GM18505 (cell line): ENCODE measurements around the gene NUDT5.
"Not testable (repeated sequence)": the region's sequence is repeated elsewhere in the genome, so short reads cannot be mapped to it uniquely, and the experiment has no call there.

Experiments used
- ATAC-seq: cut with Tn5 transposase; IDR thresholded peaks from one replicate; pipeline ENCODE4 v1.9.1; 2021; ENCODE audit not compliant: unreplicated experiment
- POLR2A ChIP-seq: IDR thresholded peaks from 4 replicates; pipeline ENCODE4 v1.6.1; 2011; ENCODE audit warnings: borderline replicate concordance; ENCODE audit not compliant: insufficient read depth, insufficient read length; ENCODE audit errors: extremely low read depth

NUDT5 gene

GRCh38 chr10:12195603-12196506, at the start of gene NUDT5, which contains the start of gene CDC123:
TSS of gene NUDT5 (minus strand) at chr10:12195891. CDS start at chr10:12186291, 9,600 bp downstream.
TSS of gene CDC123 (plus strand) at chr10:12196188. CDS start at chr10:12196246, 58 bp downstream.
- peak; percentile 74 for TF ChIP-seq POLR2A
- ATAC-seq: peak; percentile 86

GRCh38 chr10:12243864-12244620, 48.4 kb upstream of the NUDT5 start:
- no peak for TF ChIP-seq POLR2A
- ATAC-seq: peak; percentile 55

- TF ChIP-seq POLR2A: no peak
- ATAC-seq: no peak
These were observed 46.3 kb upstream of the NUDT5 start for GRCh38 chr10:12241810-12242529.

- ATAC-seq: no peak
These were observed 43.1 kb upstream of the NUDT5 start for GRCh38 chr10:12238821-12239220.

DNA sequence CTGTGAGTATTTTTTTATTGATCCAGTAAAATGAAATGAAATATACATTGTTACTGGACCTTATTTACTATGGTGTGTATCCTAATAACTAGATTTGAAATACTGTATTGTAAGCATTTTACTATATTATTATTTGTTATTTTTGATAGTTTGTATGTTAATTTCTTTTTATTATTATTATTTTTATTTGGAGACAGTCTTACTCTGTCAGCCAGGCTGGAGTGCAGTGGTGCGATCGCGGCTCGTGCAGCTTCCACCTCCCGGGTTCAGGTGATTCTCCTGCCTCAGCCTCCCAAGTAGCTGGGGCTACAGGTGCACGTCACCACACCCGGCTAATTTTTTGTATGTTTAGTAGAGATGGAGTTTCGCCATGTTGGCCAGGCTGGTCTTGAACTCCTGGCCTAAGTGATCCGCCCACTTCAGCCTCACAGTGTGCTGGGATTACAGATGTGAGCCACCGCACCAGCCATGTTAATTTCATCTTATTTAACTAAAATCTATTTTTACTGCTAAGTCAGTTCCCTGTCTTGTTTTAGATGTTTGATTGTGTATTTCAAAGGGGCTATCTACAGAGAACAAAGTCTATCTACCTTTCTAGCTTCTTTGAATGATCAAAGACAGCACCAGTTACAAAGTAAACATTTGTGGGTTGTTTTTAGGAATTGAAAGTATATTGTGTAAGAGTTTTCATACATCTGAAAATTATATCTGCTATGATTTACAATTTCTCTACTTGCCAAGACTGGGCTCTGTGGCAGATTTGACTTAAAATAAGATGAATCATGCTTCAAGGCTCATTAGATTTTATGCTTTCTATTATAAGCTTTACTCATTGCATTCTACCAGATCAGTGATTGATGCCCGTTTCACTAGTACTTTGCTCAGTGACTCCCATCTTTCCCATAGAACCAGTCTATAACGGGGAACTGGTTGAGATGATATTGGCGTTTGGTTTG, 41.9 kb upstream of the NUDT5 start:
- ATAC-seq: no peak
- TF ChIP-seq POLR2A: no peak

More at GRCh38 chr10:12238821-12239220, 43.1 kb upstream of the NUDT5 start:
- TF ChIP-seq POLR2A: no peak

GRCh38 chr10:12235796-12236195, 40.1 kb upstream of the NUDT5 start:
- TF ChIP-seq POLR2A: no peak

GRCh38 chr10:12235116-12235694, 39.5 kb upstream of the NUDT5 start:
- TF ChIP-seq POLR2A: no peak
- no peak for ATAC-seq

More at GRCh38 chr10:12235796-12236195, 40.1 kb upstream of the NUDT5 start:
- ATAC-seq: no peak

DNA sequence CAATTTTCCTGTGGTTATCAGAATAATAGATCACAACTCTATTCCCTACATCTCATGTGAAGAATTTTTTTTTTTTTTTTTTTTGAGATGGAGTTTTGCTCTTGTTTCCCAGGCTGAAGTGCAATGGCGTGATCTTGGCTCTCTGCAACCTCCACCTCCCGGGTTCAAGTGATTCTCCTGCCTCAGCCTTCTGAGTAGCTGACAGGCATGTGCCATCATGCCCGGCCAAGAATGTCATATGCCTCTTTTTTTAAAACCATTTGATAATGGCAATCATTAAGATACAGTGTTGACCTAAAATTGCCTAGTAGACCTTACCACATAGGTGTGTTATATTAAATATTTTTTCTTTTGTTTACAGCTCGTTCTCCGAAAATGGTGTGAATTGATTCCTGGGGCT, 39.0 kb upstream of the NUDT5 start:
- not testable (repeated sequence) for ATAC-seq

DNA sequence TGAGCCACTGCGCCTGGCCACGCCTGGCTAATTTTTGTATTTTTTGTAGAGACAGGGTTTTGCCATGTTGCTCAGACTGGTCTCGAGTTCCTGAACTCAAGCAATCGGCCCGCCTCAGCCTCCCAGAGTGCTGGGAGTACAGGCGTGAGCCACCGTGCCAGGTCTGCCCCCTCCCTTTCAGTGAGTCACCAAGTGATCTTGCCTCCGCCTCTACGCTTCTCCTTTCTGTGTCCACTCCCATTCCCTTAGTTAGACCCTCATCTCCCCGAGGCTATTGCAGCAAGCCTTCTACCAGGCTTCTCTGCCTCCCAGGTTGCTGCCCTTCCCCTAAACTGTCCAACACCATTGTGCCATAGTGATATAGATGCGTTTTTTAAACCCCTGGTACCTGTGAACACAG, 33.2 kb upstream of the NUDT5 start:
- no peak for TF ChIP-seq POLR2A
- no peak for ATAC-seq

DNA sequence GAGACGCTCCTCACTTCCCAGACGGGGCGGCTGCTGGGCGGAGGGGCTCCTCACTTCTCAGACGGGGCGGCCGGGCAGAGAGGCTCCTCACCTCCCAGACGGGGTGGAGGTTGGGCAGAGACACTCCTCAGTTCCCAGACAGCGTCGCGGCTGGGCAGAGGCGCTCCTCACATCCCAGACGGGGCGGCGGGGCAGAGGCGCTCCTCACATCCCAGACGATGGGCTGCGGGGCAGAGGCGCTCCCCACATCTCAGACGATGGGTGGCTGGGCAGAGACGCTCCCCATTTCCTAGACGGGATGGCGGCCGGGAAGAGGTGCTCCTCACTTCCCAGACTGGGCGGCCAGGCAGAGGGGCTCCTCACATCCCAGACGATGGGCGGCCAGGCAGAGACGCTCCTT, 30.7 kb upstream of the NUDT5 start:
- not testable (repeated sequence) for ATAC-seq

GRCh38 chr10:12225444-12225843, 29.8 kb upstream of the NUDT5 start:
- ATAC-seq: no peak
- no peak for TF ChIP-seq POLR2A
